SK-N-MC (cell line): Measurements from ENCODE around the gene LINGO1.

Experiments used
- EZH2 ChIP-seq: fragments of 200-600 bp; sonication (generic); IDR thresholded peaks from one replicate; pipeline ENCODE4 v1.6.1; 2017; ENCODE audit warnings: antibody characterized with exemption
- FOXP2 ChIP-seq: optimal IDR thresholded peaks from 2 replicates; pipeline ENCODE3; 2011; ENCODE audit warnings: mild to moderate bottlenecking, moderate library complexity; ENCODE audit not compliant: insufficient read depth; ENCODE audit errors: extremely low read length, control extremely low read depth

DNA sequence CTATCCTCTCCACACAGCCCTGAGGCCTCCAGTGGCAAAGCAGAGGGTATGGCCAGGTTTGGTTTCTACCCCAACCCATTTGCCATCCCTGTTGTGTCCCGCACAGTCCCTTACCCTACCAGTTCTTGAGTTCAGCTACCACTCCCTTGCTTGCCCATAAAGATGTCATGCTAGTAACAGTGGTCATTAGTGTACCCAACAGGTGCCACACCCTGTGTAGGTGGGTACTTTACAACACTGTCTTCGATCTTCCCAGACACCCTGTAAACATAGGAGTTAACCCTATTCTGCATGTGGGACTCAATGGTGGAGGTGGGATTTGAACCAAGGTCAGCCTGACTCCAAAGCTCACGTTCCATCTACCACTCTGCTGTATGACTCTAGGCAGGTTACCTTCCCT lies 23.2 kb downstream of the LINGO1 start:
- TF ChIP-seq FOXP2 (no peak), EZH2 (no peak)
